Skeletal muscle tissue (tissue), 4 donors: ENCODE results near the gene SEPTIN5. TPM values are rescaled to one million over a fixed set of nuclear protein-coding genes. Genes with fewer than 3 reads are reported as not detected.
"Not testable (repeated sequence)": the region's sequence is repeated elsewhere in the genome, so short reads cannot be mapped to it uniquely, and the experiment has no call there.

ENCODE experiments used
- H3K27ac ChIP-seq: one replicate; pipeline ENCODE4 v1.7.0; 2013; ENCODE audit warnings: mild to moderate bottlenecking, low read depth, low read length, inconsistent platforms
- H3K27me3 ChIP-seq, 3 donors: one replicate each; pipeline ENCODE4 v1.7.0; 2013; ENCODE audit warnings: low read length in 3 of 3; ENCODE audit not compliant: control insufficient read depth in 3 of 3, insufficient read depth in 3 of 3
- H3K36me3 ChIP-seq, 3 donors: one replicate each; pipeline ENCODE4 v1.7.0; 2013; ENCODE audit warnings: low read length in 3 of 3; ENCODE audit not compliant: control insufficient read depth in 3 of 3, insufficient read depth in 3 of 3
- H3K4me1 ChIP-seq, 3 donors: one replicate each; pipeline ENCODE4 v1.7.0; 2013; ENCODE audit warnings: low read length in 3 of 3, mild to moderate bottlenecking in 3 of 3; ENCODE audit not compliant: control insufficient read depth in 3 of 3, insufficient read depth in 3 of 3
- H3K4me3 ChIP-seq, 3 donors: one replicate each; pipeline ENCODE4 v1.7.0; 2013; ENCODE audit warnings: low read length in 3 of 3
- H3K9ac ChIP-seq, 3 donors: one replicate each; pipeline ENCODE4 v1.7.0; 2013; ENCODE audit warnings: low read length in 3 of 3, mild to moderate bottlenecking in 3 of 3, moderate library complexity in 2 of 3, low read depth in 1 of 3
- H3K9me3 ChIP-seq, 3 donors: one replicate each; pipeline ENCODE4 v1.7.0; 2013; ENCODE audit warnings: low read length in 3 of 3; ENCODE audit not compliant: control insufficient read depth in 3 of 3
- total RNA-seq: library from RNA; depleted of rRNA; stranded (reverse); fragments of >200 nt; gene quantifications from one replicate; pipeline ENCODE4 v1.2.3, GENCODE V29; 2014
- donor health status: Osteomylitis.

Gene SEPTIN5
- total RNA-seq, 1 donor from 2014 or later, result 28.7 TPM

GRCh38 chr22:19693581-19693980, 20.7 kb upstream of the SEPTIN5 start:
- Histone ChIP-seq H3K27ac (no peak overlapping the region), H3K27me3 (peaks cover 0 to 19% (median 15%) of the 10 kb centered on the region in 3 donors), H3K4me3 (no peak overlapping the region), H3K4me1 (no peaks in the 10 kb centered on the region), H3K9me3 (no peaks in the 10 kb centered on the region), H3K36me3 (no peaks in the 10 kb centered on the region), H3K9ac (no peak overlapping the region)

GRCh38 chr22:19693981-19694670, 20.2 kb upstream of the SEPTIN5 start:
- Histone ChIP-seq H3K9ac (no peak overlapping the region), H3K9me3 (no peaks in the 10 kb centered on the region), H3K27me3 (peaks cover 0 to 14% (median 13%) of the 10 kb centered on the region in 3 donors), H3K4me1 (no peaks in the 10 kb centered on the region), H3K36me3 (no peaks in the 10 kb centered on the region), H3K4me3 (no peak overlapping the region), H3K27ac (no peak overlapping the region)

GRCh38 chr22:19694696-19695095, 19.6 kb upstream of the SEPTIN5 start:
- no peaks in the 10 kb centered on the region for H3K36me3 ChIP-seq
- no peak overlapping the region for H3K27ac ChIP-seq
- H3K27me3 ChIP-seq, result peaks cover 0 to 8% (median 8%) of the 10 kb centered on the region in 3 donors
- H3K4me3 ChIP-seq, result no peak overlapping the region
- H3K9ac ChIP-seq, result no peak overlapping the region
- H3K9me3 ChIP-seq, result no peaks in the 10 kb centered on the region
- no peaks in the 10 kb centered on the region for H3K4me1 ChIP-seq

GRCh38 chr22:19696504-19697276, 17.6 kb upstream of the SEPTIN5 start:
- no peak overlapping the region for H3K9ac ChIP-seq

GRCh38 chr22:19697871-19698270, 16.4 kb upstream of the SEPTIN5 start:
- H3K27ac ChIP-seq, result not testable (repeated sequence)

More at GRCh38 chr22:19696504-19697276, 17.6 kb upstream of the SEPTIN5 start:
- Histone ChIP-seq H3K4me1 (no peaks in the 10 kb centered on the region), H3K27ac (no peak overlapping the region), H3K9me3 (no peaks in the 10 kb centered on the region), H3K27me3 (peaks cover 0 to 8% (median 7%) of the 10 kb centered on the region in 3 donors), H3K36me3 (no peaks in the 10 kb centered on the region), H3K4me3 (no peak overlapping the region)

GRCh38 chr22:19700790-19701419, 13.4 kb upstream of the SEPTIN5 start:
- peaks cover 0 to 17% (median 4%) of the 10 kb centered on the region in 3 donors for H3K27me3 ChIP-seq
- no peak overlapping the region for H3K9ac ChIP-seq
- no peaks in the 10 kb centered on the region for H3K36me3 ChIP-seq
- no peaks in the 10 kb centered on the region for H3K9me3 ChIP-seq
- H3K27ac ChIP-seq, result no peak overlapping the region
- no peak overlapping the region for H3K4me3 ChIP-seq
- H3K4me1 ChIP-seq, result no peaks in the 10 kb centered on the region

More at GRCh38 chr22:19697871-19698270, 16.4 kb upstream of the SEPTIN5 start:
- not testable (repeated sequence) for H3K9ac ChIP-seq, H3K4me1 ChIP-seq, H3K4me3 ChIP-seq, H3K9me3 ChIP-seq, H3K36me3 ChIP-seq
- H3K27me3 ChIP-seq, result peaks cover 0 to 13% (median 3%) of the 10 kb centered on the region in 3 donors

- peaks cover 0 to 17% (median 4%) of the 10 kb centered on the region in 3 donors for H3K27me3 ChIP-seq
- H3K4me1 ChIP-seq, result no peaks in the 10 kb centered on the region
- H3K36me3 ChIP-seq, result no peaks in the 10 kb centered on the region
- no peak overlapping the region for H3K27ac ChIP-seq
- no peak overlapping the region for H3K9ac ChIP-seq
- no peak overlapping the region for H3K4me3 ChIP-seq
- no peaks in the 10 kb centered on the region for H3K9me3 ChIP-seq
These were observed 12.7 kb upstream of the SEPTIN5 start for GRCh38 chr22:19701420-19702145.

- no peak overlapping the region for H3K27ac ChIP-seq
- no peak overlapping the region for H3K9ac ChIP-seq
- peaks cover 0 to 21% (median 4%) of the 10 kb centered on the region in 3 donors for H3K27me3 ChIP-seq
- peaks cover 9% of the 10 kb centered on the region in 3 donors for H3K4me1 ChIP-seq
- H3K36me3 ChIP-seq, result no peaks in the 10 kb centered on the region
- no peak overlapping the region for H3K4me3 ChIP-seq
- no peaks in the 10 kb centered on the region for H3K9me3 ChIP-seq
These were observed 10.4 kb upstream of the SEPTIN5 start for GRCh38 chr22:19703869-19704268.

GRCh38 chr22:19704355-19705015, 9.8 kb upstream of the SEPTIN5 start:
- Histone ChIP-seq H3K4me1 (peaks cover 15% of the 10 kb centered on the region in 3 donors), H3K36me3 (no peaks in the 10 kb centered on the region), H3K27ac (no peak overlapping the region), H3K9ac (no peak overlapping the region), H3K4me3 (no peak overlapping the region), H3K27me3 (peaks cover 0 to 21% (median 4%) of the 10 kb centered on the region in 3 donors), H3K9me3 (no peaks in the 10 kb centered on the region)
